HG02870 (cell line): Measurements from ENCODE around the gene REPIN1.
A peak's percentile ranks its signal among the peaks of the same experiment; 100 is the strongest.

ENCODE experiments used
- ATAC-seq: cut with Tn5 transposase; IDR thresholded peaks from one replicate; pipeline ENCODE4 v1.9.1; 2021; ENCODE audit warnings: mild to moderate bottlenecking, moderate library complexity; ENCODE audit not compliant: unreplicated experiment

Gene REPIN1

DNA sequence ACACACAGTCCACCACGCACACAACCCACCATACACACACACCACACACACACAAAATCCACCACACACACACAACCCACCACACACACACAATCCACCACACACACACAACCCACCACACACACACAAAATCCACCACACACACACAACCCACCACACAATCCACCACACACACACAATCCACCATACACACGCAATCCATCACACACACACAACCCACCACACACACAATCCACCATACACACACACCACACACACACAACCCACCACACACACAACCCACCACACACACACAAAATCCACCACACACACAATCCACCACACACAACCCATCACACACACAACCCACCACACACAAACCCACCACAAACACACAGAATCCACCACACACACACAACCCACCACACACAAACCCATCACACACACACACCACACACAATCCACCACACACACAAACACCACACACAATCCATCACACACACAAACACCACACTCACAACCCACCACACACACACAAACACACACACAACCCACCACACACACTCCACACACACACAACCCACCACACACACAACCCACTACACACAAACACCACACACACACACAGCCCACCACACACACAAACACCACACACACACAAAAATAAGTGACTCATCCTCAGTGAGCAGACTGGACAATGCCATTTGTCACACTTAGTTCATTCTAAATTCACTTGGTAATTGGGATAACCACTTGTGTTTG is 8.8 kb upstream of the REPIN1 start:
- no peak for ATAC-seq

DNA sequence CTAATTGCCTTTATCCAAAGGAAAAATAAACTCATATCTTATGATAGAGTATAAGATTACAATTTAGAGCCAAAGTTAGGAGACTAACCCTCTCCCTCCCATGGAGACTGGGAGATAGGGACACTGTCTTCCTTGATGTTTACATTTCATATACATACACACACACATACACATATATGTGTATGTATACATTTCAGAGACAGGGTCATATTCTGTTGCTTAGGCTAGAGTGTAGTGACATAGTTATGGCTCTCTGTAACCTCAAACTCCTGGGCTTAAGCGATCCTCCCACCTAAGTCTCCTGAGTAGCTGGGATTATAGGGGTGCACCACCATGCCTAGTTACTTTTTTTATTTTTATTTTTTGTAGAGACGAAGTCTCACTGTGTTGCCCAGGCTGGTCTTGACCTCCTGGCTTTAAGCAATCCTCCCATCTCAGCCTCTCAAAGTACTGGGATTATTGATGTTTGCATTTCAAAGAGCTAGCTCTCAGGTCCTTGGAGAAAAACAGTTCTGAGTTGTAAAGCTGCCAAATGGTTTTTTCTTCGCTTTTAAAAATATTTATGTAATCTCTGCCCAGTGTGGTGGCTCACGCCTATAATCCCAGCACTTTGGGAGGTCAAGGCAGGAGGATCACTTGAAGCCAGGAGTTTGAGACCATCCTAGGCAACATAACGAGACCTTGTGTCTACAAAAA is 8.1 kb upstream of the REPIN1 start:
- ATAC-seq: no peak

DNA sequence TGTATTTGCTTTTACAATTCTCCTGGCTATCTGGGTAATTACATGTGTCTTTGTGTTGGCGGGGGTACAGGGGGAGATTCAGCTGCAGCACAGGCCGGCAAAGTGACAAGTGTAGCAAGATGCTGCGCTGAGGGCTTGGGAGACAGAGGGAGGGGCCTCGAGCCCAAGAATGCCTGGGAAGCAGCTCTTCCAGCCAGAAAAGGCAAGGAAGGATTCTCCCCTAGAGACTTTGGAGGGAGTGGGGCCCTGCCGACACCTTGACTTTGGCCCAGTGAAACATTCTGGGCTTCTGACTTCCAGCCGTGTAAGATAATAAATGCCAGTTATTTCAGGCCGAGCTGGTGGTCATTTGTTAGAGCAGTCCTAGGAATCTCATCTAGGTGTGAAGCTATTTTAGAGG is 7.2 kb upstream of the REPIN1 start:
- ATAC-seq: no peak

DNA sequence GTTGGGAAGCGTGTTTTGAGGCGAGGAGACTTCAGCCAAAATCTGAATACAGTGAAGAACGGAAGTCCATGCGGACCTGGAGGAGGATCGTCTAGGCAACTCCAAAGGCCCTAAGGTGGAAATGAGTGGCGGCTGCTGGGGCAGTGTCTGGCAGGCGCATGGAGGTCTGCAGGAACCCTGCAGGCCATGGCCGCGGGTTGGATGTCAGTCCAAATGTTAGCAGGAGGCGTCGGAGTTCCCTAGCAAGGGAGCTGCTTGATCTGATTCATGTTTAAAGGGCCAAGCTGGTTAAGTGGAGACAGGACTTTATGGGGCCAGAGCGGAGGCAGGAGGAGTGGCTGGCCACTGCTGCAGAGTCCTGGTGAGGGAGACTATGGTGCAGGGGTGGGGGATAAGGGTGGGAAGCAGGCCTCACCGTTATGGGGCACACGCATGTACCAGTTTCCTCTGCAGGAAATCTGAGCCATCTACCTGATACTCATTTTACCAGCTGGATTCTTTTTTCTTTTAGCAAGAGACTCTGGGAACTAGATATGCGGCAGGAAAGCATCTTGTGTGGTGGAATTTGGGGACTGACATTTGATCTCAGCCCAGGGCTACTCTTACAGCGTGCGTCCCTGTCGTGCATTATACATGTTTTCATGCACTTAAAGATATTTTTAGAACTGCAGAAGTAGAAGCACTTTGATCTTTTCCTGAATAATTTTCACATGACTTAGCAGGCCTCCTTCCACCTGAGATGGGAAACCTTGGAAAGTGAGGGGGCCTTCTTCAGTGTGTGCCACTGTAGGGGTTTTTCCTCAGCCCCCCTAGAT is 6.6 kb upstream of the REPIN1 start:
- no peak for ATAC-seq

DNA sequence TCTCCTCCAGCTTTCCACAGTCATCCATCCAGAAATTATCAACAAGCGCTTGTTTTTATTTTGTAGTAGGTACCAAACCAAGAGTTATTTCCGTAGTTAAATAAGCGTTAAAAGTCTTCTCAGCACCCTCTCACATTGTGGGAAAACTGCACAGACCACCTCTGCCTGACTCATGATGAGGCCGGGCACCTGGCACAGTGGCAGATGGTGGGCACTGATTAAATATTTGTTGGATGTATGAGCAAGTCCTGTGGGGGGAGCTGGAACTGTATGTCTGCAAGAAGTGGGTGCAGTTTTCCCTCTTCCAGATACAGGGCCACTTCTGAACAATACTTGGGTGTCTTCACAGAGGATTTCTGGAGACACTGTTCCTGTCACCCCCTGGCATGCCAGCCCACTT is 5.3 kb upstream of the REPIN1 start:
- no peak for ATAC-seq

DNA sequence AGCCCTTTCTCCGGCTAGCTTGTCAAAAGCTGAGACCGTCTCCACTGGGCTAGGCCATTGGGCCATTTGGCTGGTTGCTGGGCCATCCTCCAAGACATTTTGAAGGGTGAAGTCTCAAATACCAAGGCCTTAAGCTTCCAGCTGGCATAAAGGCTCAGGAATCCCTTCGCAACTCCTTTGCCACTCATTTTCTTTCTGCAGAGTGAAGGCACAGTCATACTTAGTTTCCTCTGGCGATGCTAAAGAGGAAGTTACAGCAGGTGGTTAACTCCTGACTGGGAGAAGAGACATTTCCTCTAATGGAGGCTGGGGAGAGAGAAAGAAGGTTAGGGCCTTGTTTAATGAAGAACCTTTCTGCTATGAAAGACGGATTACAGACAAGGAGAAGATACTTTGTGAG is 4.8 kb upstream of the REPIN1 start:
- no peak for ATAC-seq

DNA sequence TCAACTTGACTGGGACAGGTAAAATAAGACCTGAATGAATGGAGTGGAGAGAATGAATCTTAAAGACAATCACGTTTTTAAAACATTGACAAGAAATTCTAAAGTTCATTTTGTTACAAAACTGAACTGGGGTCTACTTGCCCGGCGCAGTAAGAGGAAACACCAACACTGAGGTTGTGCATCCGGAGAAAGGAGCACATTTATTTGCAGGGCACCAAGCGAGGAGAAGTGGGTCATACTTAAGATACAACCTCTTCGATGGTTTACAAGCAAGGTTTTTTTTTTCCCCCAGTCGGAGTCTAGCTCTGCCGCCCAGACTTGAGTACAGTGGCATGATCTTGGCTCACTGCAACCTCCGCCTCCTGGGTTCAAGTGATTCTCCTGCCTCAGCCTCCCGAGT is 3.4 kb upstream of the REPIN1 start:
- ATAC-seq: no peak

DNA sequence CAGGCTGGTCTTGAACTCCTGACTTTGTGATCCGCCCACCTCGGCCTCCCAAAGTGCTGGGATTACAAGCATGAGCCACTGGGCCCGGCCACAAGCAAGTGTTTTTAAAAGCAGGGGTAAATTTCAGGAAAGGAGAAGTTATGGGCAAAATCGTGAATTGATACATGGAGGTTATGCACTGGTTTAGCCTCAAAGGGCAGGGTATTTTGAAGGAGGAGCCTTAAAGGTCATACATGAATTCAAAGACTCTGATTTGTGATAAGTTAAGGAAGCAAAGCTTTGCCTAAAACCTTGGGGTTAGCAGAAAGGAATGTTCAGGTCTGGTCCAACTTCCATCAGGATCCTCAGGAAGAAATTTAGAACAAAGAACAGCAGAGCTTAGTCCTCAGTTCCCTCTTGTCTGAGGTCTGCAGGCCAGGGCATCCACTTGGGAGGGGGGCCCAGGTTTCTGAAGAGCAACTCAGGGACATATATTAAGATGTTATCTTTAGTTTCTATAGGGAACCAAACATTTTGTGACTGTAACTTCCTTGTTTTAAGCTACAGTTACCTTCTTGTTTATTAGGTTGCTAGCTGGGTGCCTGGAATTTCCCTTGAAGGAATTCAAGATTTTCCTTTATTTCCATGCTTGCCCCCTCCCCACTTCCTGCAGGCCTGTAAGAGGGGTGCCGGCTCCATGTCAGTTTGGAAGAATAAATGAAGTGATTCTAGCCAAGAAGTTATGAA is 2.8 kb upstream of the REPIN1 start:
- no peak for ATAC-seq

DNA sequence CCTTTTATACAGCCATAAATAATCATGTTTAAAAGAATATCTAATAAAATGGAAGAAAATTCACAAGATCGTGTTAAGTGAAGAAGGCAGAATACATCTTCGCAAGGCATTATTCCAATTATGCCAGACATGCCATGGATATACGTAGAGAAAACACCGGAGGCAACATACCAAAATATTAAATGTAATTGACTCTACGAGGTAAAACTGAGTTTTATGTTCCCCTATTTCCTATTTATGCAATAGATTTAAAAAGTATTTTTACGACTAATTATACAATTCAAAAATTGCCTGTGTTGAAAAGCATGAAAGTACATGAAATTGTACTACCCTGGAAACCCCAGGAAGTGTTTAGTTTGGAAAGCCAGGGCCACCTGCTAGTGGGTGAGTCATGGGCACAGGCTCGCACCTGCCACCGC is 936 bp upstream of the REPIN1 start:
- ATAC-seq: no peak

DNA sequence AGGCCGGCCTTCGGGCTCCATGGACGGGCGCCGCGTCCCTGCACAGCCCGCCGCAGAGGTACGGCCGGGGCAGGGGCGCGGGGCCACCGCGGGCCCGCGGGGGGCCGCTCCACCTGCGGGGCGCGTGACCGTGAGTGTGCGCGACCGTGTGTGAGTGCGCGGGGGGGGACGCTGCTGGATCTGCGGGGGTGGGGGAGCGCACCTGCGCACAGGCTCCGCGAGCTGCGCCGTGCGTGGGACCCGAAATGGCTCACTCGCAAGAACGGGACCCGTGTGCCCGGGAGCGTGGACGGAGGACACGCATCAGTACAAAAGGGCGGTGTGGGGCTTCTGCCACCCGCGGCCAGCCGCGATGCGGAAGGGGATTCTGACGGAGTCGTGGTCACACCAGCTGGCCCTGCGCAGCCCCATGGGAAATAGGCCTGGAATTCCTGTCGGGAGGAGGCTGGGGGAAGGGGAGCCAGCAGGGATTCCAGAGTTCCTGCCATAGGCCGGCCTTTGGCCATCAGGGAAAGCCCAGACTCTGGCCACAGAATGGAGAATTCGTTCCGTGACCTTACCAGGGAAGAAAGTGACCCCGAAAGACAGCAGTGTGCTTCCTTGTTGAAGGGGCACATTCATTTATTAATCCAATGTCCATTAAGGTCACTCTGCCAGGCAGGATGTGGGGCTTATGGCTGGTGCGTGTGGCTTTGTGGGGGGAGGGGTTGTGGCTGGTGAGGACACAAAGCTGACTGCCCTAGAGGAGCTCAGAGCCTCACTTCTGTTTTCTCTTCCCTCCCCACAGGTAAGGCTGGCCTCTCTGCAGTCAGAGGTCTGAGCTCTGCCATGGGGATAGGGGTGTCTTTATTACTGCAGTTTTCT is 494 bp downstream of the REPIN1 start:
- peak; percentile 38 for ATAC-seq

DNA sequence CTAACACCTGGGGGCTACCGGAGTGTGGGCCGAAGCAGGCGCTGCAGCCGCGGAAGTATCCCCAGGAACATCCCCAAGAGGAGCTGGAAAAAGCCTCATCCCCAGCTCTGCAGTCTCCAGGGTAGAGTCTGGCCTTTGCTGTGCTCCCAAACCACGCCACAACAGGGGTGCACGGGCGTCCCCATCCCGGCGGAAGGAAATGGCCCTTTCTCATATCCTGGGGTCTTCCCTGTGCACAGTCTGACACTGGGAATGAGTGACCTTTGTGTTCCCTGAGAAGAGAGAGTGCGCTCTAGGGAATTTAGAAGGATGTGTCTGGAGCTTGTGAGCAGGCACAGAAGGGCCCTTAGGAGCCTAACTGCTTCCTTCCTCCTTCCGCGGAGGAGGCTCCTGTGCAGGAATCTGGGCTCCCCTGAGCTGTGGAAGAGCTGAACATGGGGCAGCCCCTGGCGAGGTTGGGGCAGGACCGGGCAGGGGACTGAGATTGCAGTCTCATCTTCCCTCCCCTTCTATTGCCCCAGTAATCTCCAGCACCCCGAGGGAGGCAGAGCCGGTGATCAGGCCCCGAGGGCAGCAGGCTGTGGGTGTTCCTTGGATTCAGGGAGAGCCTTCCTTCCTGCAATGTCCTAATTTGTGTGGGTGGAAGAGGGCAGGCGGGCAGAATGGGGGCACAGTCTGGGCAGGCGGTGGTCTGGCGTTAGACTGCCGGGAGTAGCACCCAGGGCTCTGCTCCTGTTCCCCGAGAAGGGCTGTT is 1.3 kb downstream of the REPIN1 start:
- no peak for ATAC-seq

DNA sequence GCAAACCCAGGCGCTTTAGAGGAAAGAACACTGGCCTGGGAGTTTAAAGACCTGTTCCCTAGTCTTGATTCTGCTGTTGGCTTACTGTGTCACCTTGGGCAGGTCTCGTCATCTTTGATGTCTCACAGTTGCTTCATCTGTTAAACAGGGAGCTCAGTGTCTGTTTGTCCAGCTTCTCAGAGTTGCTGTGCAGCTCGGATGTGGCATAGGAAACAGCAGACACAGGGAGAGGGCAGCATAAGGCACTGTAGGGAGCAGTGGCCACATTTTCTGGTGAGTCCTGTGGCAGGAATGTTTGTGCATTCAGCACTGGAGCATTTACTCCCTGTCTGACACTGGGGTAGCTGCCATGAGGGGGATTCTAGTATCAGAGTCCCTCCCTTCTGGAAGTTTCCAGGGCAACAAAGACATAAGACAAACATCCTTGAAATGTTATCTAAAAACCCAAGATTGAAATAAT is 2.0 kb downstream of the REPIN1 start:
- ATAC-seq: no peak

DNA sequence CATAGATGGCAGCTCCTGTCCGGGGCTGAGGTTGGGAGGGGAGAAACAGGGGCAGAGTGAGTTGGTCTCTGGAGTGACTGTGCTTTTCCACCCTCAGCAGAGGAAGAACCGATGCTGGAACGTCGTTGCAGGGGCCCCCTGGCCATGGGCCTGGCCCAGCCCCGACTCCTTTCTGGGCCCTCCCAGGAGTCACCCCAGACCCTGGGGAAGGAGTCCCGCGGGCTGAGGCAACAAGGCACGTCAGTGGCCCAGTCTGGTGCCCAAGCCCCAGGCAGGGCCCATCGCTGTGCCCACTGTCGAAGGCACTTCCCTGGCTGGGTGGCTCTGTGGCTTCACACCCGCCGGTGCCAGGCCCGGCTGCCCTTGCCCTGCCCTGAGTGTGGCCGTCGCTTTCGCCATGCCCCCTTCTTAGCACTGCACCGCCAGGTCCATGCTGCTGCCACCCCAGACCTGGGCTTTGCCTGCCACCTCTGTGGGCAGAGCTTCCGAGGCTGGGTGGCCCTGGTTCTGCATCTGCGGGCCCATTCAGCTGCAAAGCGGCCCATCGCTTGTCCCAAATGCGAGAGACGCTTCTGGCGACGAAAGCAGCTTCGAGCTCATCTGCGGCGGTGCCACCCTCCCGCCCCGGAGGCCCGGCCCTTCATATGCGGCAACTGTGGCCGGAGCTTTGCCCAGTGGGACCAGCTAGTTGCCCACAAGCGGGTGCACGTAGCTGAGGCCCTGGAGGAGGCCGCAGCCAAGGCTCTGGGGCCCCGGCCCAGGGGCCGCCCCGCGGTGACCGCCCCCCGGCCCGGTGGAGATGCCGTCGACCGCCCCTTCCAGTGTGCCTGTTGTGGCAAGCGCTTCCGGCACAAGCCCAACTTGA is 2.7 kb downstream of the REPIN1 start:
- ATAC-seq: no peak

DNA sequence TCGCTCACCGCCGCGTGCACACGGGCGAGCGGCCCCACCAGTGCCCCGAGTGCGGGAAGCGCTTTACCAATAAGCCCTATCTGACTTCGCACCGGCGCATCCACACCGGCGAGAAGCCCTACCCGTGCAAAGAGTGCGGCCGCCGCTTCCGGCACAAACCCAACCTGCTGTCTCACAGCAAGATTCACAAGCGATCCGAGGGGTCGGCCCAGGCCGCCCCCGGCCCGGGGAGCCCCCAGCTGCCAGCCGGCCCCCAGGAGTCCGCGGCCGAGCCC is 3.3 kb downstream of the REPIN1 start:
- ATAC-seq: no peak

DNA sequence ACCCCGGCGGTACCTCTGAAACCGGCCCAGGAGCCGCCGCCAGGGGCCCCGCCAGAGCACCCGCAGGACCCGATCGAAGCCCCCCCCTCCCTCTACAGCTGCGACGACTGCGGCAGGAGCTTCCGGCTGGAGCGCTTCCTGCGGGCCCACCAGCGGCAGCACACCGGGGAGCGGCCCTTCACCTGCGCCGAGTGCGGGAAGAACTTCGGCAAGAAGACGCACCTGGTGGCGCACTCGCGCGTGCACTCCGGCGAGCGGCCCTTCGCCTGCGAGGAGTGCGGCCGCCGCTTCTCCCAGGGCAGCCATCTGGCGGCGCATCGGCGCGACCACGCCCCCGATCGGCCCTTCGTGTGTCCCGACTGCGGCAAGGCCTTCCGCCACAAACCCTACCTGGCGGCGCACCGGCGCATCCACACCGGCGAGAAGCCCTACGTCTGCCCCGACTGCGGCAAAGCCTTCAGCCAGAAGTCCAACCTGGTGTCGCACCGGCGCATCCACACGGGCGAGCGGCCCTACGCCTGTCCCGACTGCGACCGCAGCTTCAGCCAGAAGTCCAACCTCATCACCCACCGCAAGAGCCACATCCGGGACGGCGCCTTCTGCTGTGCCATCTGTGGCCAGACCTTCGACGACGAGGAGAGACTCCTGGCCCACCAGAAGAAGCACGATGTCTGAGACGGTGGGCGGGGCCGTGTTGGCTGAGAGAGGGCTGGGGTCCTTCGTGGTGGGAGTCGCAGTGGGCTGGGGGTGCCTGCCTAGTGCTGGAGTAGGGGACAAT is 3.8 kb downstream of the REPIN1 start:
- ATAC-seq: no peak

DNA sequence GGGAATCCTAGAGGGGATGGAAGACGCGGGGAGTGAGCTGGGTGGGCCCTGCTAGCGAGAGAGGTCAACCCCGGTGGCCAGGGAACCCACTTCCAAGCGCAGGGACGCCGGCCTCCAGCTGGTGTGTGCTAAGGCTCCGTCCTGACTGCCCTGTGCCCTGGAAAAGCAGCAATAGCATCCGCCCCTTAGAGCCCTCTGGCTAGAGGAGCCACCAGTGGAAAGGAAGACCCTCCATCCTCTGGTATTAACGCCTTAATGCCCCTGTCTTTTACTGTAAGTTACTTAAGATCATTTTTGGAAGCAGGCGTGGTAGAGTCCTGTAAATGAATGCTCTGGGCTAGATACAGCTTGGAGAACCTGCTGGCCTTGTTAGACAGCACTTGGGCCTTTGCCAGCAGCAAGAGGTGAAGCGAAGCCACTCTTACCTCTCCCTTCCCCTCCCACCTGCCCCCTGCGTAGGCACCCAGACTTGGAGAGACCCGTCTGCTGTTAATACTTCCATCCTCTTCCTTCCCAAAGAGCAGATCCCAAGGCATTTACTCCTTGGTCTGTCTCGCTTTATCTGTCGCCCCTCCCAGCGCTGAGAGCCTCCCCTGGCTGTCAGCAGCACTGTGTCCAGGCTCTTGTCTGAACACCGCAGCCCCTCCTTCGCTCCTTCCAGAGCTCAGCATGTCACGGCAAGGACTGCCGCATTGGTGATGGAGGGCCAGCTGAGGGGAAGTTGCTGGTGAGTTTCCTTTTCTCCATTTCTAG is 4.6 kb downstream of the REPIN1 start:
- ATAC-seq: no peak

DNA sequence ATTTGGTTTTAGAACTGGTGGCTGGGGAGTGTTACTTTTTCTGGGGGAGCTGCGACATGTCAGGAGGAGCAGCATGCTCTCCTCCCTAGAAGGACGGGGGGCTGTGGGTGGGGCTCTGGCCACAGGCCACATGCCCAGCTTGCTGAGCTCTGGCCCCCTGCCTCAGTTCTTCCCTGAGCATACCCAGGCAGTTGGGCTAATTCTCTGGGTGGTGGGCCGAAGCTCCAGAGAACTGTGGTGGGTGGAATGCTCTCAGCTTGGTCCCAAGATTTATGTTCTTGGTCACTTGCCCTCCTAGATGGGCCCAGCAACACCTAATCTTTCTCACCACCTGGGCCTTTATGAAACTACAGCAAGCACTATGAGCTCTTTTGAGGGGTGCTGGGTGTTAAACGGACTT is 5.4 kb downstream of the REPIN1 start:
- ATAC-seq: no peak
